SK-N-MC (cell line): ENCODE measurements around the gene DIAPH2.

Source experiments
- EZH2 ChIP-seq: fragments of 200-600 bp; sonication (generic); IDR thresholded peaks from one replicate; pipeline ENCODE4 v1.6.1; 2017; ENCODE audit warnings: antibody characterized with exemption
- POLR2AphosphoS5 ChIP-seq: IDR thresholded peaks from 2 replicates; pipeline ENCODE4 v1.6.1; 2012; ENCODE audit warnings: mild to moderate bottlenecking, low read depth, low read length, borderline replicate concordance

DNA sequence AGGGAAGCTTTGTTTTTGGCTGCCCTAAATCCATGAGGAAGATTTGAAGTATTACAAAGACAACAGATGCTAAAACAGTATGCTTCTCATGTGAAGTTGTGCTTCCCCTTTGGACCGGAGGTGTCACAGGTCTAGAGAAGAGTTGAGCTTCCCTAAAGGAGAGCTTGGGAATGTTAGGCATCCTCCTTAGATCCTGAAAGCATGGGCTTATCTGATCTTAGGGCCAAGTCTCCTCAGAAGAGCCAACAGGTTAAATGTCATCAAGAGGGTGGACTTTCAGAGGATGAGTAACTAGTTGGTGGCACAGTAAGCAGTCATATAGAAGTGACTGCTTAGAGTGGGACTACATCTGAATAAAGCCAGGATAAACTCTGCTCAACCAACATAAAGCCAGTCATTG, 404.5 kb downstream of the DIAPH2 start:
- TF ChIP-seq EZH2 (no peak), POLR2AphosphoS5 (no peak)
